ENCODE data around the gene IQGAP1.

IQGAP1 gene

GRCh38 chr15:90489944-90490343, 101.9 kb downstream of the IQGAP1 start:
- ChIA-PET POLR2A (no interaction called here), CTCF (no interaction called here)
- DNase-seq (ENCODE audit: extremely low spot score): no peak
- TF ChIP-seq FOXA1 (IDR thresholded peaks at IDR 0.05): no peak
- no peak for TF ChIP-seq TARDBP (IDR thresholded peaks at IDR 0.05)
- TF ChIP-seq SP1 (IDR thresholded peaks at IDR 0.05): no peak
- TF ChIP-seq BHLHE40 (IDR thresholded peaks at IDR 0.05; ENCODE audit: borderline replicate concordance): no peak
- TF ChIP-seq, protein P1, sequence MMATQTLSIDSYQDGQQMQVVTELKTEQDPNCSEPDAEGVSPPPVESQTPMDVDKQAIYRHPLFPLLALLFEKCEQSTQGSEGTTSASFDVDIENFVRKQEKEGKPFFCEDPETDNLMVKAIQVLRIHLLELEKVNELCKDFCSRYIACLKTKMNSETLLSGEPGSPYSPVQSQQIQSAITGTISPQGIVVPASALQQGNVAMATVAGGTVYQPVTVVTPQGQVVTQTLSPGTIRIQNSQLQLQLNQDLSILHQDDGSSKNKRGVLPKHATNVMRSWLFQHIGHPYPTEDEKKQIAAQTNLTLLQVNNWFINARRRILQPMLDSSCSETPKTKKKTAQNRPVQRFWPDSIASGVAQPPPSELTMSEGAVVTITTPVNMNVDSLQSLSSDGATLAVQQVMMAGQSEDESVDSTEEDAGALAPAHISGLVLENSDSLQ (IDR thresholded peaks at IDR 0.05): no peak
- TF ChIP-seq FOXM1 (IDR thresholded peaks at IDR 0.05; ENCODE audit: borderline replicate concordance): no peak
- TF ChIP-seq HDGF (IDR thresholded peaks at IDR 0.05; ENCODE audit: borderline replicate concordance): no peak
- no peak for TF ChIP-seq ZNF384 (IDR thresholded peaks at IDR 0.05)

- ChIA-PET CTCF (no interaction called here), POLR2A (no interaction called here)
- no peak for DNase-seq (ENCODE audit: extremely low spot score)
- no peak for TF ChIP-seq TARDBP (IDR thresholded peaks at IDR 0.05)
Observed at GRCh38 chr15:90493647-90494046, 105.6 kb downstream of the IQGAP1 start.

- POLR2A ChIA-PET: interaction anchor here (0.6 kb wide), 1 partner anchor 12 kb away, joined by 3 read pairs; no protein-coding TSS in a partner anchor
- no peak for TF ChIP-seq CTBP1 (IDR thresholded peaks at IDR 0.05; ENCODE audit: borderline replicate concordance)
- TF ChIP-seq ARNT (IDR thresholded peaks at IDR 0.05): no peak
- TF ChIP-seq L3MBTL2 (conservative IDR thresholded peaks at IDR 0.05): no peak
- TF ChIP-seq HDGF (IDR thresholded peaks at IDR 0.05; ENCODE audit: borderline replicate concordance): no peak
- no peak for TF ChIP-seq TARDBP (IDR thresholded peaks at IDR 0.05)
- no peak for TF ChIP-seq FOXM1 (IDR thresholded peaks at IDR 0.05; ENCODE audit: borderline replicate concordance)
- no peak for TF ChIP-seq SP1 (IDR thresholded peaks at IDR 0.05)
- TF ChIP-seq FOXA1 (IDR thresholded peaks at IDR 0.05): no peak
- TF ChIP-seq, protein P1 (IDR thresholded peaks at IDR 0.05): no peak
- no peak for TF ChIP-seq NFRKB (IDR thresholded peaks at IDR 0.05)
- TF ChIP-seq FOXK2 (IDR thresholded peaks at IDR 0.05): no peak
- no peak for TF ChIP-seq ZNF384 (IDR thresholded peaks at IDR 0.05)
- TF ChIP-seq SUZ12 (IDR thresholded peaks at IDR 0.05): no peak
- TF ChIP-seq BHLHE40 (IDR thresholded peaks at IDR 0.05; ENCODE audit: borderline replicate concordance): no peak
- CTCF ChIA-PET: interaction anchor here (1.7 kb wide), 1 partner anchor 175 kb away, joined by 5 read pairs; no protein-coding TSS in a partner anchor
- no peak for DNase-seq (ENCODE audit: extremely low spot score)
Observed at GRCh38 chr15:90495067-90495466, 107.0 kb downstream of the IQGAP1 start.

DNA sequence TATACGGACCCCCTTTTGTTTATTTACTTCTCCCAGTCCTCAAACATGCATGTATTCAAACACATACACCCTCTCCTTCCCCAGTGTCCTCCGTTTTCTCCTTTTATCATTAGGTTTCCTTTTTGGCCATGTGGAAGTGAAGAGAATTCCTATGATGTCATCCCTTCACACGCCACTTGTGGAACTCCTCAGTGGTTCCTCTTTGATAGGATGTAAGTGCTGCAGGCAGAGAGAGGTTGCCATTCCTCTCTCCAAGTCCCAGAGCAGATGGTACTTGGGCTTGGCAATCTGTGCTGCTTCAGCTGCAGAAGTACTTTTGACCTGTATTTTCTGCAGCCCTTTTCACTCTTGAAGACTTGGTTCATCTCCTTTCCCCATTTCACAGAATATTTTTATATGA, 108.7 kb downstream of the IQGAP1 start:
- CTCF ChIA-PET: no interaction called here
- TF ChIP-seq L3MBTL2 (conservative IDR thresholded peaks at IDR 0.05) (no peak), ZNF384 (IDR thresholded peaks at IDR 0.05) (no peak), SP1 (IDR thresholded peaks at IDR 0.05) (no peak), FOXM1 (IDR thresholded peaks at IDR 0.05; ENCODE audit: borderline replicate concordance) (no peak), FOXA1 (IDR thresholded peaks at IDR 0.05) (no peak), NFRKB (IDR thresholded peaks at IDR 0.05) (no peak), SUZ12 (IDR thresholded peaks at IDR 0.05) (no peak), ELF4 (IDR thresholded peaks at IDR 0.05) (no peak), LEF1 (IDR thresholded peaks at IDR 0.05; ENCODE audit: borderline replicate concordance) (no peak), FOXK2 (IDR thresholded peaks at IDR 0.05) (no peak), TARDBP (IDR thresholded peaks at IDR 0.05) (no peak), BHLHE40 (IDR thresholded peaks at IDR 0.05; ENCODE audit: borderline replicate concordance) (no peak), HDGF (IDR thresholded peaks at IDR 0.05; ENCODE audit: borderline replicate concordance) (no peak), CTBP1 (IDR thresholded peaks at IDR 0.05; ENCODE audit: borderline replicate concordance) (no peak), ARNT (IDR thresholded peaks at IDR 0.05) (no peak)
- TF ChIP-seq, protein P1 (IDR thresholded peaks at IDR 0.05): no peak
- POLR2A ChIA-PET: no interaction called here
- DNase-seq (ENCODE audit: extremely low spot score): no peak

DNA sequence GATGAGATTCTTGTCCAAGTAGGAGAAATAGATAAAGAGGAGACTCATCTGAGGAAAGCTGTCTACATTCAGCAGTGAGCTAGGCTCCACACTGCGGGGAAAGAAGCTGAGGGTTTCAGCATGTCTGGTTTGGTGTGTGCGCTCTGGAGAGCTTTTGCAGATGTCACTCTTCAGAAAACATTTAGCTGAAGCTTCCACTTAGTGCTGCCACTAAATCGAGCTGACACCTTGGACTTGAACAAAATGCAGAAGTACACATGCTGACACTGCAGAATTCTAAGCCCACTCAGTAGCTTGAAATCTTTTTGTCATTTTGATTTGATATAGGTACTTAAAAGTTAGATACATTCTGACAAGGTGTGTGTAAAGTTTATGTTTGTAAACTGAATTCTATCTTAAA, 109.3 kb downstream of the IQGAP1 start:
- no peak for DNase-seq (ENCODE audit: extremely low spot score)
- ChIA-PET CTCF (interaction anchor here (0.5 kb wide), 1 partner anchor 177 kb away, joined by 3 read pairs; no protein-coding TSS in a partner anchor), POLR2A (no interaction called here)
- no peak for TF ChIP-seq SP1 (IDR thresholded peaks at IDR 0.05)
- no peak for TF ChIP-seq LEF1 (IDR thresholded peaks at IDR 0.05; ENCODE audit: borderline replicate concordance)
- no peak for TF ChIP-seq FOXM1 (IDR thresholded peaks at IDR 0.05; ENCODE audit: borderline replicate concordance)
- no peak for TF ChIP-seq L3MBTL2 (conservative IDR thresholded peaks at IDR 0.05)
- TF ChIP-seq ARNT (IDR thresholded peaks at IDR 0.05): no peak
- no peak for TF ChIP-seq BHLHE40 (IDR thresholded peaks at IDR 0.05; ENCODE audit: borderline replicate concordance)
- TF ChIP-seq, protein P1 (IDR thresholded peaks at IDR 0.05): no peak
- TF ChIP-seq CTBP1 (IDR thresholded peaks at IDR 0.05; ENCODE audit: borderline replicate concordance): no peak
- no peak for TF ChIP-seq FOXA1 (IDR thresholded peaks at IDR 0.05)
- TF ChIP-seq NFRKB (IDR thresholded peaks at IDR 0.05): no peak
- TF ChIP-seq FOXK2 (IDR thresholded peaks at IDR 0.05): no peak
- TF ChIP-seq ZNF384 (IDR thresholded peaks at IDR 0.05): no peak
- TF ChIP-seq ELF4 (IDR thresholded peaks at IDR 0.05): no peak
- no peak for TF ChIP-seq HDGF (IDR thresholded peaks at IDR 0.05; ENCODE audit: borderline replicate concordance)
- TF ChIP-seq SUZ12 (IDR thresholded peaks at IDR 0.05): no peak
- no peak for TF ChIP-seq TARDBP (IDR thresholded peaks at IDR 0.05)

- DNase-seq (ENCODE audit: extremely low spot score): no peak
- TF ChIP-seq SP1 (IDR thresholded peaks at IDR 0.05) (no peak), ELF4 (IDR thresholded peaks at IDR 0.05) (no peak), FOXA1 (IDR thresholded peaks at IDR 0.05) (no peak), NFRKB (IDR thresholded peaks at IDR 0.05) (no peak)
- ChIA-PET CTCF (interaction anchor here (0.5 kb wide), 1 partner anchor 178 kb away, joined by 3 read pairs; no protein-coding TSS in a partner anchor), POLR2A (no interaction called here)
Observed at GRCh38 chr15:90497912-90498311, 109.9 kb downstream of the IQGAP1 start.

Measured in HEK293T (cell line).